DMS53 treated with DMSO at 0.1 percent for 48 hours (cell line): ENCODE measurements around the gene GRK2.

Source experiments
- DNase-seq: peaks from one replicate; lab custom pipeline; 2025; ENCODE audit not compliant: unreplicated experiment; lab: John Stamatoyannopoulos, UW

Gene GRK2

DNA sequence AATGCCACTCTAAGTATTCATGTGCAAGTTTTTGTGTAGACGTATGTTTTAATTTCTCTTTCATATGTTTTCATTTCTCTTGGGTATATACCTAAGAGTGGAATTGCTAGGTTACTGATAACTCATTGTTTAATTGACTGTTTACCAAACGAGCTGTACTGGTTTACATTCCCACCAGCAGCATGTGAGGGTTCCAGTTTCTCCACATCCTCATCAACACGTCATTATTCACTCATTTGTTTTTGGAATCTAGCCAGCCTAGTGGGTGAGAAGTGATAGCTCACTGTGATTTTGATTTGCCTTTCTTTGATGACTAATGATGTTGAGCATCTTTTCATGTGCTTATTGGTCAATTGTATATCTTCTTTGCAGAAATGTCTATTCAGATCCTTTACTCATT is 26.8 kb downstream of the GRK2 start:
- no peak for DNase-seq

DNA sequence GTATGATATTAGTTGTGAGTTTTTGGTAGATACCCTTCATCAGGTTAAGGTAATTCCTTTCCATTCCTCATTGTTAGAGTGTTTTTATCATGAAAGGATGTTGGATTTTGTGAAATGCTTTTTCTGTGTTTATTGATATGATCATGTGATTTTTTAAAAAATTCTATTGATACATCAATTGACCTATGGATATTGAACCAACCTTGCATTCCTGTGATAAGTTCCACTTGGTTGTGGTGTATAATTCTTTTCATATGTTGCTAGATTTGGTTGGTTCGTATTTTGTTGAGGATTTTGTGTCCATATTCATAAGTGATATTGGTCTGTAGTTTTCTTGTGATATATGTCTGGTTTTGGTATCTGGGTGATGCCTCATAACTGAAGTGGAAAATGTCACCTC is 29.6 kb downstream of the GRK2 start:
- no peak for DNase-seq

DNA sequence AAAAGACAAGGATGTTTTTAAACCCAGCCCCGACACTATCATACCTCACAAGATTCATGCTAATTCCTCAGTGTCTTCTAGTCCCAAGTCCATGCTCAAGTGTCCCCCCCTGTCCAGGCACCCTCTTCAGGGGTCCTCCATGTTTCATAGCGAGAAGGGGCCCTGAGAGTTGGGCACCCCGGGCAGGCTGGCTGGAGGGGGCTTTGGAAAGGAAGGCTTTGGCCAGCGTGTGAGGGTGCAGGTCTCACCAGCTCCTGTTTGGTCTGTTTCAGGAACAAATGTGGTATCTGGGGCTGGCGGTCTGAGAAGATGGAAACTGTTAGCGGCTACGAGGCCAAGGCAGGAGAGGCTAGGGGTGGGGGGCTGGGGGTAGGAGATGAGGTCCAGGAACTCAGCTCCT is 32.5 kb downstream of the GRK2 start:
- DNase-seq = no peak

DNA sequence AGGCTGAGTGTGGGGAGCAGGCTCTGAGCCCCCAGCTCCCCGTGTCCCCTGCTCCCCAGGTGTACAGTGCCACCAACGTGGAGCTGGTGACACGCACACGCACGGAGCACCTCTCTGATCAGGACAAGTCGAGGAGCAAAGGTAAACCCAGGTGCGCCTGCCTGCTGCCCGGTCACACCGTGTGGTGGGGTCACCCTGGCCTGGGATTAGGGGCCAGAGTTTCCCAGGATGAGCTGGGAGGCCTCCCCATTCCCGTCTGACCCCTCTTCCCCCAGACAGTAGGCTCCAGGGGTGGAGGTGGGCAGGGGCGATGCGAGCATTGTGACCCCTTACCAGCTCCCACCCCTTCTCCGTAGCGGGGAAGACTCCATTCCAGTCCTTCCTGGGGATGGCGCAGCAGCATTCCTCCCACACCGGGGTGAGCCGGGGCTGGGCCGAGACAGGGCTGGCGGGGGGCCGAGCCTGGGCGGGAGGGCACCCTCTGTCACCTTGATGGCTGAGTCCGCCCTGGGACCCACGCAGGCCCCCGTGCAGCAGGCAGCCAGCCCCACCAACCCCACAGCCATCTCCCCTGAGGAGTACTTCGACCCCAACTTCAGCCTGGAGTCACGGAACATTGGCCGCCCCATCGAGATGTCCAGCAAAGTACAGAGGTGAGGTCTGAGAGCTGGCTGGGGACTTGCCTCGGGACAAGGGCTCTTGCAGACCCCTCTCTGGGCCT is 33.4 kb downstream of the GRK2 start:
- no peak for DNase-seq

DNA sequence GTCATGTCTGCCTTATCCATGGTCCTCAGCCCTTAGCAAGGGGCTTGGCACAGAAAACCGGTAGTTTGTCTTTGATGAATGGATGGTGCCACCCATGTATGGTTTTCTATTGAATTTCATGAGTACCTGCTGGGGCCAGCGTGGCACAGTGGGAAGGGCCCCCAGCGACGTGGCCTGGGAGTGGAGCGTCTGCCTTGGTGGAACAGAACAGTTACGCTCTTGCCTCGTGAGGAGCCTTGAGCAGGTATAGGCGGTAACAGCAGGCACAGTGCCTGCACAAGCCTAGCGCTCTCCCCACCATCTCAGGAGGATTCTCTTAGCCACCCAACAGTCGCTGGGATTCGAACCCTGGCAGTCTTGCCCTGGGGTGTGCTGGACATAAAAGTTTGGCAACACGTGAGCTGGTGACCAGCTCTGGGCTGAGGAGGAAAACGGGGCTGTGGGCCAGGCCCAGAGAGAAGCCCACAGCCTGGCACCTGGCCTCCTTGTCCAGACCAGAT is 34.0 kb downstream of the GRK2 start:
- no peak for DNase-seq

DNA sequence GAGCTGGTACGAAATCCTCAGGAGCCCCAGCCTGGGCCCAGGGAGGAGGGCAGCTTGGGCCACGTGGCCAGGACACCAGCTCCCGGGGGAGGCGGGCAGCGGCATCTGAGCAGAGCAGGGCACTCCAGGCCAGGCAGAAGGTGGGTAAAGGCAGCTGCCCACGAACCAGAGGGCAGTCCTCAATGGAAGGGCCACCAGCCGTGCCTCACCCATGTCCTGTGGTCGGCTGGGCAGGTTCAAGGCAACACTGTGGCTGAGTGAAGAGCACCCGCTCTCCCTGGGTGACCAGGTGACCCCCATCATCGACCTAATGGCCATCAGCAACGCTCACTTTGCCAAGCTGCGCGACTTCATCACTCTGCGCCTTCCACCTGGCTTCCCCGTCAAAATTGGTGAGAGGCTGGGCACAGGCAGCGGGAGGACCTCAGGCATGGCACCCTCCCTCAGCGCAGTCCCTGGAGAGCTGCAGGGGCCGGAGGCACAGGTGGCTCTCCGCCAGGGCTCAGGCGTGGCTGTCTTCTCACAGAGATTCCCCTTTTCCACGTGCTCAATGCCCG is 34.6 kb downstream of the GRK2 start:
- DNase-seq = no peak

DNA sequence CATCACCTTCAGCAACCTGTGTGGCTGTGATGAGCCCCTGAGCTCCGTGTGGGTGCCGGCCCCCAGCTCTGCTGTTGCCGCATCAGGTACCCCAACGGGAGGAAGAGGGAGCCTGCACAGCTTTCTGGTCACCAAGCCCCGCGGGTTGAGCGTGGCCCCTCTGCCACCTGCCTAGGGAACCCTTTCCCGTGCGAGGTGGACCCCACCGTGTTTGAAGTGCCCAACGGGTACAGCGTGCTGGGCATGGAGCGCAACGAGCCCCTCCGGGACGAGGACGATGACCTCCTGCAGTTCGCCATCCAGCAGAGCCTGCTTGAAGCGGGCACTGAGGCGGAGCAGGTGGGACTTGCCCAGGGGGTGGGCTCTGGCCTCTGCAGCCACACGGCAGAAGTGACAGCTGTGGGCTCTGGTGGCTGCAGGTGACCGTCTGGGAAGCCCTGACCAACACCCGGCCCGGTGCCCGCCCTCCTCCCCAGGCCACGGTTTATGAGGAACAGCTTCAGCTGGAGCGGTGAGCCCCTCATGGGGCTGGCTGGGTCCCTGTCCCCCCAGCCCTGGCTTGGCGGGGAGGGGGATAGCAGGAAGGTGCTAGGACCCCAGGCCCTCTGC is 35.1 kb downstream of the GRK2 start:
- DNase-seq = no peak

DNA sequence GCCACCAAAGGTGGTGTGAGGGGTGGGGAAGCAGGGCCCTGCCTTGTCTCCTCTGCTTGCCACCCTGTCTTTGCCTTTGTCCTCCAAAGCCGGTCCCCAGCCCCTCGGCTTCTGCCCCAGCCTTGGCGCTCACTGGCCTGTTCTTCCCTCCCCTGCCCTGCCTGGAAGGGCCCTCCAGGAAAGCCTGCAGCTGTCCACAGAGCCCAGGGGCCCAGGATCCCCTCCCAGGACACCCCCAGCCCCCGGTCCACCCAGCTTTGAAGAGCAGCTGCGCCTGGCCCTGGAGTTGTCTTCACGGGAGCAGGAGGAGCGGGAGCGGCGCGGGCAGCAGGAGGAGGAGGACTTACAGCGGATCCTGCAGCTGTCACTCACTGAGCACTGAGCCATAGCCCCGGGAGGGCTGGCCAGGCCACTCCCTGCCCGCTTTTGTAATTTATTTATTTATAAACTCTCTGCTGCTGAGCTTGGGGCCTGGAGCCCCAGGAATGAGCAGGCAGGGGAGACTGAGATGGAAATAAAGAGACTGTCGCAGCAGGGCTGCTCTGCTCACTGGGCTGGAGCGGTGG is 35.8 kb downstream of the GRK2 start:
- peak; percentile 85 for DNase-seq

DNA sequence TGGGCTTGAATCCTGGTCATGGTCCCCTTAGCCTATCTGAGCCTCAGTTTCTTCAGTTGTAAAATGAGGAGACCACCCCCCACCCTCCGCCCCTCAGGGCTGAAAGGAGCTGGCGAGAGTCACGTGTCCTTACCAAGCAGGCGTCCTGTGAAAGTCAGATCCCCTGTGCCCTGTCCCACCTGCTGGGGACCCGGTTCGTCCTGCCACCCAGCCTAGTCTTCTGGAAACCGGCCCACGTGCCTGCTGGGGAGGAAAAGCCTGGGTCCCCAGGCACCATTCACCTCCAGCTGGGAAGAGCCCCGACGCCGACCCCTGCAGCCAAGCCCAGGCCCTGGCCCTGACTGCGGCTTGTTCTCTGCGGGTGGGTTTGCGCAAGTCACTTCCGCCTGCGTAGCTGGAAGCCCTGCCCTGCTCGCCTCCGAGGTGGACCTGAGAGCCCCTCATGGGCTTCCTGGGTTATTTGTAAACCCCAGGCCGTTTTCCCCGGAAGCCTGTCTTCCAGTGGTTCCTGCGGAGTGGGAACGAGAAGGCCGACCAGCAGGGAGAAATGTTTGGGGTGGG is 36.4 kb downstream of the GRK2 start:
- DNase-seq = peak; percentile 67

DNA sequence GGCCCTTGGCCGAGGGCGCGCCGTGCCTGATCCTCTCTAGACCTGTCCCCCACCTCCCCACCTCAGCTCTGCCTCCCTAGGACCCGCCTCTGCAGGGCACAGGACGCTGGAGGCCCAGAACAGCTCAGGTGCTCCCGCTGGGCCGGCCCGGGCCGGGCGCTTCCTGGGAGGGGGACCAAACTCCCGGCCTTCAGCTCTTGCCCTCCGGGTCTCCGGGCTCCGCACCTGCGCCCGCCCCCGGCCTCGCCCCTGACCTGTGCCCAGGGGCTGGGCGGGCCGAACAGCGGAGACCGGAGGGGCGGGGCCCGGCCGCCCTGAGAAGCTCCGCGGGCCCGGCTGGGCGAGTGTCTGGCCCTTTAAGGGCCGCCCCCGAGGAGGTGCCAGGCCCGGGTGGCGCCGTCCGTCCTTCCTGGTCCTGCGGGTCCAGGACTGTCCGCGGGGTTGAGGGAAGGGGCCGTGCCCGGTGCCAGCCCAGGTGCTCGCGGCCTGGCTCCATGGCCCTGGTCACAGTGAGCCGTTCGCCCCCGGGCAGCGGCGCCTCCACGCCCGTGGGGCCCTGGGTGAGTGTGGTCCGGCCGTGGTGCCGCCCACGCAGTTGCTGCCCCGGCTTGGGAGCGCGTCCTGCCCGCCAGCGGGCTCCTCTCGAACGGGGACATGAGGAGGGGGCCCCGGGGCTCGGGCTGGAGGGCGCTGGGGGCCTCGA is 37.0 kb downstream of the GRK2 start, which contains the start of gene SSH3:
TSS of gene SSH3 (plus strand) at position 399 of the 703 bp plus-strand sequence. CDS start at position 495, 96 bp downstream.
- peak; percentile 91 for DNase-seq

DNA sequence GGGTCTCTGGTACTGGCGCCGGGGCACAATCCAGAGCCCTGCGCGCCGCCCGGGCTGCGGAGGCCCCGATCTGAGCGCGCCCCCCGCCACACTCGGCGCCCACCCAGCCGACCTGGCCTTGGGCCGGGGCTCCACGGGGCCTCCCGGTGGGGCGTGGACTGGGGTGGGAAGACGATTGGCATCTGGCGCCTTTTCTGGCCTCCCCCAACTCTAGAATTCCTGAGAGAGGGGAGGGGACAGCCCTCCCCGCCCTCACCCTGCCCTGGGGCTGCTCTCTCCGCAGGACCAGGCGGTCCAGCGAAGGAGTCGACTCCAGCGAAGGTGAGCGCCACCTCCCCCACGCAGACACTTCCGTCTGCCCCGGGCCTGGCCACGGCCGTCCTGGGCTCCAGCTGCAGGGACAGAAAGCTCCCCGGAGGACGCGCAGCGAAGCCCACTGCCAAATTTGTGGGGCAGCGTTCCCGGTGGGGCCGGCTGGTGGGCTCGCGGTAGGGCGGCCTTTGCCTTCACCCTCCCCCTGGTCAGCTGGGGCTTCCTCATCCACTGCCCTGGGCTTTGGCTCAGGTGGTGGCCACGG is 37.6 kb downstream of the GRK2 start:
- no peak for DNase-seq

DNA sequence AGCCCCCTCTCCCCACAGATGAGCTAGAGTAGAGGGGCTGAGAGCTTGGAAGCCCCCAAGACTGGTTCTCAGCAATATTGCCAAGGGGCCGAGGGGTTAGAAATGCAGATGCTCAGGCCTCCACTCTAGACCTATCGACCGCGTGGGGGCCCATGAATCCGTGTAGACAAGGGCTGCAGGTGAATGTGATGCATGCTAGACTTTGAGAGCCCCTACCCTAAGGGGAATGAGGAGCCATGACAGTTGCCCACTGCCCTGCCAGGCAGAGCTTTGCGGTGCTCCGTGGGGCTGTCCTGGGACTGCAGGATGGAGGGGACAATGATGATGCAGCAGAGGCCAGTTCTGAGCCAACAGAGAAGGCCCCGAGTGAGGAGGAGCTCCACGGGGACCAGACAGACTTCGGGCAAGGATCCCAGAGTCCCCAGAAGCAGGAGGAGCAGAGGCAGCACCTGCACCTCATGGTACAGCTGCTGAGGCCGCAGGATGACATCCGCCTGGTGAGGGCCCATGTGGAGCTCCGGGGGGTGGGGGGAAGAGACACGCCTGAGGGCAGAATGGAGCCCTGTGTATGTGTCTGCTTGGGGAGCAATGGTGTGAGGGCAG is 38.3 kb downstream of the GRK2 start:
- DNase-seq = no peak

DNA sequence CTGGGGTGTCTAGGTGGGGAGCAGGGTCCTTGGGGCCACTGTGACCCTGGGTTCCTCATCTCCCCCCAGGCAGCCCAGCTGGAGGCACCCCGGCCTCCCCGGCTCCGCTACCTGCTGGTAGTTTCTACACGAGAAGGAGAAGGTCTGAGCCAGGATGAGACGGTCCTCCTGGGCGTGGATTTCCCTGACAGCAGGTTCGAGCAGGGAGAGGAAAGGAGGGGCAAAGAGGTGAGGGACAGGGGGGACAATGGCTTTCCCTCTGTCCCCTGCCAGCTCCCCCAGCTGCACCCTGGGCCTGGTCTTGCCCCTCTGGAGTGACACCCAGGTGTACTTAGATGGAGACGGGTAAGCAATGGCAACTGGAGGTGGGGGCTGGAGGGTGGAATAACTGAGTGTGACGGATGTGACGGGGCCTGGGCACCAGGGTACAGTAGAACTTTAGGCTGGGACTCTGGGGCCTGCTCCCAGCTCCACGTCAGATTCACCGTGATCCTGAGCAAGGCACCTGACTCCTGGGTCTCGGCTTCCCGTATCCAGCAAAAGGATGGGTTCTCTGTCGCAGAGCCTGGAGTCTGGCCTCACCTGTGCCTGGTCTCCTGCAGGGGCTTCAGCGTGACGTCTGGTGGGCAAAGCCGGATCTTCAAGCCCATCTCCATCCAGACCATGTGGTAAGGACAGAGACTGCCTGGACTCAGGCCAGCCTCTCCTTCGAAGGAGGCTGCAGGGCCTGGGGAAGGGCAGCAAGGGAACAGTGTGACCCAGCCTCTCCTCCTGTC is 40.7 kb downstream of the GRK2 start:
- no peak for DNase-seq

DNA sequence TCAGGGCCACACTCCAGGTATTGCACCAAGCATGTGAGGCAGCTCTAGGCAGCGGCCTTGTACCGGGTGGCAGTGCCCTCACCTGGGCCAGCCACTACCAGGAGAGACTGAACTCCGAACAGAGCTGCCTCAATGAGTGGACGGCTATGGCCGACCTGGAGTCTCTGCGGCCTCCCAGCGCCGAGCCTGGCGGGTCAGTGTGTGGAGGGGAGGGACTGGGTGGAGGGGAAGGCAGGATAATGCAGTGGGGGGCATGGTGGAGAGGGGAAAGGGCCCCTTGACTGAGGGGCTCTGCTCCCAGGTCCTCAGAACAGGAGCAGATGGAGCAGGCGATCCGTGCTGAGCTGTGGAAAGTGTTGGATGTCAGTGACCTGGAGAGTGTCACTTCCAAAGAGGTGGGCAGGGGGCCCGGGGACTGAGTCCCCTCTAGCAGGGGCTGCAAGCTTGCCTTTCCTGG is 41.3 kb downstream of the GRK2 start:
- DNase-seq = no peak

DNA sequence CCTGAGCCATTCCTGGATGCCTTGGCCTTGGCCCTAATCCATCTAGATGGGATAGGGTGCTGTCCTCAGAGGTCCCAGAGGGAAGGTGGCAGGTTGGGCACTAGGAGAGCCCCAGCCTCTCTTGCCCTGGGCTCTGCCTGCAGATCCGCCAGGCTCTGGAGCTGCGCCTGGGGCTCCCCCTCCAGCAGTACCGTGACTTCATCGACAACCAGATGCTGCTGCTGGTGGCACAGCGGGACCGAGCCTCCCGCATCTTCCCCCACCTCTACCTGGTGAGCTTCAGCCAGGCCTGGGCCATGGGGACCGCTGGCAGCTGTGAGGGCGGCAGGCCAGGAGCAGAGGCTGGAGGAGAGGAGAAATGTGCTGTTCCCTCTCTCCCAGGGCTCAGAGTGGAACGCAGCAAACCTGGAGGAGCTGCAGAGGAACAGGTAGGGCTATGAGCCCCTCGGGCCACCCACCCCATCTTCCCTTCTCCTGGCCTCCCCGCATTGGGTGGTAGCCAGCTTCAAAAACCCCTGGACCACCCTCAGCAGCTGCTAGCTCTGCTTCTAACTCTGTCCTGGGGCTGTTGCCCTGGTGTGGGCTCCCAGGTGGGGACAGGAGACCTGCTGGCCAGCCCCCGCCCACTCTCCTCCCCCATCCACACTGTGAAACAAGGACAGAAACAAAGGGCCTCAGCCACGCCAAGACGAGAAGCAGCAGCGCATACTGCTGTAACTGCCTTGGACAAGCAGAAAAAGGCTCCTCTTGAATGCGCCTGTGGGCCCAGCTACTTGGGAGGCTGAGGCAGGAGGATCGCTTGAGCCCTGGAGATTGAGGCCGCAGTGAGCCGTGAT is 42.0 kb downstream of the GRK2 start:
- DNase-seq = no peak

DNA sequence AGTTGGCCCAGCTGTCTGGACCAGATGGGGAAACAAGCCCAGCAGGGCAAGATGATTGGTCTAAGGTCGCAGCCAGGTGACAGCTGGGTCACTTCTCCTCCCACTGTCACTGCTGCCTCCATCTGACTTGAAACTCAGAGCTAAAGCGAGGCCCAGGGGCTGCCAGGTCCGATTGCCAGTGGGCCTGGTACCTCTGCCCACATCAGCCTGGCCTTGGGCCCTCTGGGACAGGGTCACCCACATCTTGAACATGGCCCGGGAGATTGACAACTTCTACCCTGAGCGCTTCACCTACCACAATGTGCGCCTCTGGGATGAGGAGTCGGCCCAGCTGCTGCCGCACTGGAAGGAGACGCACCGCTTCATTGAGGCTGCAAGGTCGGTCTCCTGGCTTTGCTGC is 42.9 kb downstream of the GRK2 start:
- DNase-seq = no peak

DNA sequence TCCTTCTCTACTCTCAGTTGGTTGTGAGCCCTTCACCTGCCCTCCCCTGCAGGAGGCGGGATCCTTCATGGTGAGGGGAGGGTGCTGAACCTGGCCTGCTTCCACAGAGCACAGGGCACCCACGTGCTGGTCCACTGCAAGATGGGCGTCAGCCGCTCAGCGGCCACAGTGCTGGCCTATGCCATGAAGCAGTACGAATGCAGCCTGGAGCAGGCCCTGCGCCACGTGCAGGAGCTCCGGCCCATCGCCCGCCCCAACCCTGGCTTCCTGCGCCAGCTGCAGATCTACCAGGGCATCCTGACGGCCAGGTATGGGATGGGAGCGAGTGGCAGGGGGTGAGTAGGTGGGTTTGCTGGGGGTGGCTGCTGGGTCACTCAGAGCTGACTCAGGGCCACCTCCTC is 43.4 kb downstream of the GRK2 start:
- no peak for DNase-seq

DNA sequence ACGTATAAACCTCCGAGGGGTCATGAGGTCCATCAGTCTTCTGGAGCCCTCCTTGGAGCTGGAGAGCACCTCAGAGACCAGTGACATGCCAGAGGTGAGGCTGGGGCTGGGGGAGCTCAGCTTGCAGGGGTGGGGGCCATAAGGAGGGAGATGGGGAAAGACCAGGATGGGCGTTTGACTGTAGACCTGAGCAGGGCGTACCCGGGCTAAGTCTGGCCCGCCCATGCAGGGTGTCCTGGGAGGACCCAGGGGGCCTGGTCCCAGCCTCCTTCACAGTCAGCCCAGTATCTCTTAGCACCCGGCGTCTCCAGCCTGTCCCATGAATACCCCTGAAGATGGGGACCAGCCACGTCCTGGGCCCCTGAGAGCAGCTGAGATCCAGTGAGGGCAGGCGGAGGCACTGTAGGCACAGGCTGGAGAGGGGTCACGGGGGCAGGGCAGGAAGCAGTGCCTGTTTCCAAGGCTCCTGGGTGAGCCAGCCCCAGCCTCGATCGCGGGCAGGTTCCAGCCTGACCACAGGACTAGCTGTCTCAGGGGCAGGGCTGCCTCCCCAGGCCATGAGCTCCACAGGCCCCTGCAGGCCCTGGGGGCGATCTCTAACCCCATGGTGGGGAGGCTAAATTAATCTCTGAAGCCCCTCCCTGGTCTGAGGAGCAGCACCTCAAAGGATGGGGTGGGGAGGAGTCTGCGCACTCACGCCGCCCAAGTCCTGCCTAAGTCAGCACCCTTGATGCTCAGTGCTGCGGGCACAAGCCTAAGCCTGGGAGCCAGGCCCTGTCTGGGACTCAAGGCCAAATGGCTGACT is 44.2 kb downstream of the GRK2 start:
- DNase-seq = no peak
